ENCODE measurements around the gene CYP19A1.

DNA sequence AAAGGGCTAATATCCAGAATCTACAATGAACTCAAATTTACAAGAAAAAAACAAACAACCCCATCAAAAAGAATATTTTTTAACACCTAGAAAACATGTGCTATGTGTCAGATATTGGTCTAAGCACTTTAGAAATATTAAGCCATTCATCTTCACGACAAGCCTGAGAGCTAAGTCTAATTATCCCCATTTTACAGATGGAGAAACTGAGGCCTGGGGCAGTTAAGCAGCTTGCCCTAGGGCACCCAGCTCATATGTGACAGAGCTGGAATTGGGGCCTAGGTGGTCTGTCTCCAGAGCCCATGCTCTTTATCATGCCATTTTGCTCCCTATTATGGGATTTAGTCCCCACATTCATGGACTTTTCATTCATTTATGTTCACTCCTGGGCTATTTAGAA lies 92.8 kb downstream of the CYP19A1 start:
- TF ChIP-seq, protein P1, sequence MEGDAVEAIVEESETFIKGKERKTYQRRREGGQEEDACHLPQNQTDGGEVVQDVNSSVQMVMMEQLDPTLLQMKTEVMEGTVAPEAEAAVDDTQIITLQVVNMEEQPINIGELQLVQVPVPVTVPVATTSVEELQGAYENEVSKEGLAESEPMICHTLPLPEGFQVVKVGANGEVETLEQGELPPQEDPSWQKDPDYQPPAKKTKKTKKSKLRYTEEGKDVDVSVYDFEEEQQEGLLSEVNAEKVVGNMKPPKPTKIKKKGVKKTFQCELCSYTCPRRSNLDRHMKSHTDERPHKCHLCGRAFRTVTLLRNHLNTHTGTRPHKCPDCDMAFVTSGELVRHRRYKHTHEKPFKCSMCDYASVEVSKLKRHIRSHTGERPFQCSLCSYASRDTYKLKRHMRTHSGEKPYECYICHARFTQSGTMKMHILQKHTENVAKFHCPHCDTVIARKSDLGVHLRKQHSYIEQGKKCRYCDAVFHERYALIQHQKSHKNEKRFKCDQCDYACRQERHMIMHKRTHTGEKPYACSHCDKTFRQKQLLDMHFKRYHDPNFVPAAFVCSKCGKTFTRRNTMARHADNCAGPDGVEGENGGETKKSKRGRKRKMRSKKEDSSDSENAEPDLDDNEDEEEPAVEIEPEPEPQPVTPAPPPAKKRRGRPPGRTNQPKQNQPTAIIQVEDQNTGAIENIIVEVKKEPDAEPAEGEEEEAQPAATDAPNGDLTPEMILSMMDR (IDR thresholded peaks at IDR 0.05): no peak
- TF ChIP-seq POLR2A (IDR thresholded peaks at IDR 0.05): no peak
